Smooth muscle cell (in vitro differentiated cells): Measurements from ENCODE around the gene ADRB2. TPM values are rescaled to one million over a fixed set of nuclear protein-coding genes. Genes with fewer than 3 reads are reported as not detected.

Experiments
- DNase-seq: peaks from one replicate; lab custom pipeline; 2025; ENCODE audit not compliant: unreplicated experiment; lab: John Stamatoyannopoulos, UW
- H2AFZ ChIP-seq: fragments of 200-600 bp; sonication (generic); 2 replicates; pipeline ENCODE4 v1.6.0; 2016; ENCODE audit warnings: antibody characterized with exemption, low read depth, mild to moderate bottlenecking
- H3F3A ChIP-seq: fragments of 200-600 bp; sonication (generic); 2 replicates; pipeline ENCODE4 v1.6.0; 2017; ENCODE audit warnings: antibody characterized with exemption, low read depth
- H3K27ac ChIP-seq: fragments of 200-600 bp; sonication (generic); 2 replicates; pipeline ENCODE4 v1.5.1; 2016; ENCODE audit warnings: low read depth, mild to moderate bottlenecking
- H3K27me3 ChIP-seq: fragments of 200-600 bp; sonication (generic); 2 replicates; pipeline ENCODE4 v1.6.1; 2016; ENCODE audit warnings: low read depth, mild to moderate bottlenecking
- H3K36me3 ChIP-seq: fragments of 200-600 bp; sonication (generic); 2 replicates; pipeline ENCODE4 v1.5.1; 2016; ENCODE audit warnings: low read depth
- H3K4me1 ChIP-seq: fragments of 200-600 bp; sonication (generic); 2 replicates; pipeline ENCODE4 v1.5.1; 2016; ENCODE audit warnings: low read depth
- H3K4me2 ChIP-seq: fragments of 200-600 bp; sonication (generic); 2 replicates; pipeline ENCODE4 v1.6.0; 2016; ENCODE audit warnings: mild to moderate bottlenecking
- H3K4me3 ChIP-seq: fragments of 200-600 bp; sonication (generic); 2 replicates; pipeline ENCODE4 v1.5.1; 2016; ENCODE audit warnings: mild to moderate bottlenecking
- H3K79me2 ChIP-seq: fragments of 200-600 bp; sonication (generic); 2 replicates; pipeline ENCODE4 v1.6.0; 2016; ENCODE audit warnings: low read depth, mild to moderate bottlenecking
- H3K9ac ChIP-seq: fragments of 200-600 bp; sonication (generic); 2 replicates; pipeline ENCODE4 v1.6.0; 2016; ENCODE audit warnings: low read depth
- H3K9me3 ChIP-seq: fragments of 200-600 bp; sonication (generic); replicated peaks from 2 replicates; pipeline ENCODE4 v1.5.1; 2016; ENCODE audit warnings: low read depth
- H4K20me1 ChIP-seq: fragments of 200-600 bp; sonication (generic); 2 replicates; pipeline ENCODE4 v1.6.0; 2016; ENCODE audit warnings: low read depth
- WGBS: methylation state at CpG from one replicate; pipeline ENCODE4 v1.1.7; 2016; ENCODE audit warnings: low lambda C conversion rate; 5-methylcytosine and 5-hydroxymethylcytosine counted together
- polyA plus RNA-seq: library from polyadenylated mRNA; unstranded; fragments of >200 nt; fragmentation: Nextera tagmentation; extraction: Ambion mirVana; gene quantifications from 2 replicates; pipeline ENCODE4 v1.2.1, GENCODE V29; 2016
- total RNA-seq: library from RNA; depleted of rRNA; stranded (reverse); fragments of >200 nt; gene quantifications from 2 replicates; pipeline ENCODE4 v1.2.3, GENCODE V29; 2014
- TF ChIP-seq, protein P1 (sequence below): fragments of 200-600 bp; sonication (generic); IDR thresholded peaks from 2 replicates; pipeline ENCODE4 v1.5.1; 2017; ENCODE audit warnings: borderline replicate concordance, mild to moderate bottlenecking, antibody characterized with exemption; ENCODE audit not compliant: insufficient read depth, poor library complexity, severe bottlenecking

The ADRB2 gene
- total and polyA plus RNA-seq, 2 experiments from 2014 or later: 1.9 TPM

DNA sequence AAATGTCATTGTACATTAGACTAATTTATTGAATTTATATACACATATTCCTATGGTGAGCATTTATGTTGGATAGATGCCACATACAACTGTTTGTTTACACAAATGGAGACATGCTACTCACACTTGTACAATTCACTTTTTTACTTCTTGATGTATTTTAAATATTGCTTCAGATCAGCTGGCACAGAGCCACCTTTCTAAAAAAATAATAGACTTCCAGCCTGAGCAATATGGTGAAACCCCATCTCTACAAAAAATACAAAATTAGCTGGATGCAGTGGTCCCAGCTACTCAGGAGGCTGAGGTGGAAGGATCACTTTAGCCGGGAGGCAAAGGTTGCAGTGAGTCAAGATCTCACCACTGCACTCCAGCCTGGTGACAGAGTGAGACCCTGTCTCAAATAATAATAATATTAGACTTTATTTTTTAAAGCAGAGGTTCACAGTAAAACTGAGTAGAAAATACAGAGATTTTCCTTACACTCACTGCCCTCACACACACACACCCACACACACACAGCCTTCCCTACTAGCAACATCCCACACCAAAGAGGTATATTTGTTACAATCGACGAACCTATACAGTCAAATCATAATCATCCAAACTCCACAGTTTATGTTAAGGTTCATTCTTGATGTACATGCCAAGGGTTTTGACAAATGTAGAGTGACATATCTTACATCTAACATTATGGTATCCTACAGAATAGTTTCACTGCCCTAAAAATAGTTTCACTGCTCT lies 16.5 kb upstream of the ADRB2 start:
- Histone ChIP-seq H3K27me3 (no peaks in the 10 kb centered on the region), H3K36me3 (no peaks in the 10 kb centered on the region), H3F3A (peaks cover 27% of the 10 kb centered on the region), H3K9me3 (no peaks in the 10 kb centered on the region), H3K79me2 (no peaks in the 10 kb centered on the region), H3K27ac (no peak overlapping the region), H3K4me1 (peaks cover 16% of the 10 kb centered on the region), H3K9ac (no peak overlapping the region), H4K20me1 (no peaks in the 10 kb centered on the region), H3K4me2 (peak overlapping the region; percentile 64), H2AFZ (peak overlapping the region; percentile 8), H3K4me3 (peak overlapping the region; percentile 14)
- no peak for DNase-seq
- TF ChIP-seq, protein P1, sequence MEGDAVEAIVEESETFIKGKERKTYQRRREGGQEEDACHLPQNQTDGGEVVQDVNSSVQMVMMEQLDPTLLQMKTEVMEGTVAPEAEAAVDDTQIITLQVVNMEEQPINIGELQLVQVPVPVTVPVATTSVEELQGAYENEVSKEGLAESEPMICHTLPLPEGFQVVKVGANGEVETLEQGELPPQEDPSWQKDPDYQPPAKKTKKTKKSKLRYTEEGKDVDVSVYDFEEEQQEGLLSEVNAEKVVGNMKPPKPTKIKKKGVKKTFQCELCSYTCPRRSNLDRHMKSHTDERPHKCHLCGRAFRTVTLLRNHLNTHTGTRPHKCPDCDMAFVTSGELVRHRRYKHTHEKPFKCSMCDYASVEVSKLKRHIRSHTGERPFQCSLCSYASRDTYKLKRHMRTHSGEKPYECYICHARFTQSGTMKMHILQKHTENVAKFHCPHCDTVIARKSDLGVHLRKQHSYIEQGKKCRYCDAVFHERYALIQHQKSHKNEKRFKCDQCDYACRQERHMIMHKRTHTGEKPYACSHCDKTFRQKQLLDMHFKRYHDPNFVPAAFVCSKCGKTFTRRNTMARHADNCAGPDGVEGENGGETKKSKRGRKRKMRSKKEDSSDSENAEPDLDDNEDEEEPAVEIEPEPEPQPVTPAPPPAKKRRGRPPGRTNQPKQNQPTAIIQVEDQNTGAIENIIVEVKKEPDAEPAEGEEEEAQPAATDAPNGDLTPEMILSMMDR: no peak
- 79% methylated on average over 3 of the region's 3 CpGs for WGBS

DNA sequence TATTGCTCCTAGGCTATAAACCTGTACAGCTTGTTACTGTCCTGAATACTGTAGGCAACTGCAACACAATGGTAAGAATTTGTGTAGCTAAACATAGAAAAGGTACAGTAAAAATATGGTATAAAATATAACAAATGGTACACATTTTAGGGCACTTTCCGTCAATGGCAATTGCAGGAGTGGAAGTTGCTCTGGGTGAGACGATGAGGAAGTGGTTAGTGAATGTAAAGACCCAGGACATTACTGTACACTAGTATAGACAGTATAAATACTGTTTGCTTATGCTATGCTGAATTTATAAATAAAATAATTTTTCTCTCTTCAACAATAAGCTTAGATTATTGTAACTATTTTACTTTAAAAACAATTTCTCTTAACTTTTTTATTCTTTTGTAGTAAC lies 15.6 kb upstream of the ADRB2 start:
- TF ChIP-seq, protein P1: no peak
- no peak overlapping the region for H3K9ac ChIP-seq
- peaks cover 10% of the 10 kb centered on the region for H3K4me1 ChIP-seq
- no peak overlapping the region for H3K4me3 ChIP-seq
- H2AFZ ChIP-seq: no peak overlapping the region
- 84% methylated on average over 2 of the region's 2 CpGs for WGBS
- no peaks in the 10 kb centered on the region for H3K9me3 ChIP-seq
- no peak overlapping the region for H3K27ac ChIP-seq
- no peaks in the 10 kb centered on the region for H3K27me3 ChIP-seq
- H4K20me1 ChIP-seq: no peaks in the 10 kb centered on the region
- no peak for DNase-seq
- peaks cover 19% of the 10 kb centered on the region for H3F3A ChIP-seq
- no peak overlapping the region for H3K4me2 ChIP-seq
- no peaks in the 10 kb centered on the region for H3K79me2 ChIP-seq
- H3K36me3 ChIP-seq: no peaks in the 10 kb centered on the region

DNA sequence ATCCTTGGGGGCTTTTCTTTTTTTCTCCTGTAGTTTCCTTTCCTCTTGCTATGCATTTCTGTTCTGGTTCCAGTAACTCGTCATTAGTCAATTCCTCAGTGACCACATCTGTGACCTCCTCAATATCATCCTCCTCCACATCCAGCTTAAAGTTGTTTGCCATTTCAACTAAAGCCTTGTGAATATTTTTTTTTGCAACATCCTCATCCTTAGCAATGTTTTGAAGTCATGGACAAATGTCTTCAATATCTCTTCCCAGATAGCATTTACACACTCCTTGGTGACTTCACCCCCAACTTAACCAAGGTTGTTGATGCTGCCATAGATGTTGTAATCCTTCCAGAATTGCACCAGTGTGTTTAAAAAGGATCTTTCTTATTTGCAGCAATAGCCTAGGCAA lies 14.7 kb upstream of the ADRB2 start:
- H3K9me3 ChIP-seq: no peaks in the 10 kb centered on the region
- TF ChIP-seq, protein P1: no peak
- peak overlapping the region; percentile 6 for H2AFZ ChIP-seq
- no peaks in the 10 kb centered on the region for H3K27me3 ChIP-seq
- peaks cover 19% of the 10 kb centered on the region for H3F3A ChIP-seq
- peaks cover 8% of the 10 kb centered on the region for H3K4me1 ChIP-seq
- H3K9ac ChIP-seq: no peak overlapping the region
- H3K4me2 ChIP-seq: peak overlapping the region; percentile 66
- no peak overlapping the region for H3K4me3 ChIP-seq
- no peak for DNase-seq
- no peaks in the 10 kb centered on the region for H3K36me3 ChIP-seq
- 0% methylated on average over 1 of the region's 1 CpG for WGBS
- H3K27ac ChIP-seq: peak overlapping the region; percentile 39
- H4K20me1 ChIP-seq: no peaks in the 10 kb centered on the region
- H3K79me2 ChIP-seq: no peaks in the 10 kb centered on the region

GRCh38 chr5:148815086-148815485 lies 11.3 kb upstream of the ADRB2 start:
- no peak overlapping the region for H3K9ac ChIP-seq
- H3K4me3 ChIP-seq: no peak overlapping the region
- H3K27me3 ChIP-seq: no peaks in the 10 kb centered on the region
- 96% methylated on average over 2 of the region's 2 CpGs for WGBS
- H3K9me3 ChIP-seq: no peaks in the 10 kb centered on the region
- no peaks in the 10 kb centered on the region for H3K36me3 ChIP-seq
- no peak for DNase-seq
- H3K4me2 ChIP-seq: no peak overlapping the region
- no peak overlapping the region for H2AFZ ChIP-seq
- no peaks in the 10 kb centered on the region for H4K20me1 ChIP-seq
- no peaks in the 10 kb centered on the region for H3K79me2 ChIP-seq
- H3F3A ChIP-seq: peaks cover 9% of the 10 kb centered on the region
- TF ChIP-seq, protein P1: no peak
- H3K4me1 ChIP-seq: peaks cover 4% of the 10 kb centered on the region
- H3K27ac ChIP-seq: no peak overlapping the region
